T1000 (cell line): ENCODE data around the gene RBMS3.

Source experiments
- DNase-seq: peaks from one replicate; lab custom pipeline; 2025; ENCODE audit warnings: mixed read lengths; lab: John Stamatoyannopoulos, UW

RBMS3 gene

GRCh38 chr3:29525254-29525881 lies 244.5 kb downstream of the RBMS3 start:
- DNase-seq: no peak

DNA sequence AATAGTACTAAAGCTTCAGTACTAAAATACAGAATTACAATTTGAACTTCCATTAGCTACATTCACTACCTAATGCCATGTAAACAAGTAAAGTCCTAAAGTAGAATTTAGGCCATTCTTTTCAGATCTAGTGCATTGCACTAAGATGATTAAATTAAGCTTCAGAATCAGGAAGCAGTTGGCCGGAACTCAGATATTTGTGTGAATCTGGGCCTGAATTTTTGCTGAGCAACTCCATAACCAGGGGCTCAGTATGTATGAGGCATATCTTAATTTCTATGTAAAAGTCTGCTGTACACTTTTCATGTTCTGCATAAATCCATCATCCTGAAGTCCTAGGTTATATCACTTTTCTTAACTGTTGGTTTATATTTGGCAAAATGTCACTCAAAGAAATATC lies 246.4 kb downstream of the RBMS3 start:
- DNase-seq: no peak

DNA sequence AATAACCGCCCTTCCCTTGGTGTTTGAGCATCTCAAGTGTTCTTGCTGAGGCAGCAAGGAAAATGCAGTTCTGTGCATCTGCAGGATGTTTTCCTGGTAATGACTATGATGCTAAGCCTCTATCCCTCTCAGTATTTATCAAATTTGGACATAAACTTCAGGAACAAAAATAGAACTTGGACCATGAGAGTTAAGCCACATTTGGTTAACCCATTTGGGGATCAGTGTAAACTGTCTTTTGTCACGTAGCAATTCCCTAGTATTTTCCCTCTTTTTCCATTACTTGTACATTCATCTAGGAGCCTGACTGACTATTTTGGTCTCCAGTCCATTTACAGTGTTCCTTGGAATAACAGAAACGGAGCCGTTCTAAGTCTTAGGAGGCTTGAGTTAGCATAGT lies 250.8 kb downstream of the RBMS3 start:
- DNase-seq: no peak

GRCh38 chr3:29532473-29532872 lies 251.6 kb downstream of the RBMS3 start:
- DNase-seq: no peak

DNA sequence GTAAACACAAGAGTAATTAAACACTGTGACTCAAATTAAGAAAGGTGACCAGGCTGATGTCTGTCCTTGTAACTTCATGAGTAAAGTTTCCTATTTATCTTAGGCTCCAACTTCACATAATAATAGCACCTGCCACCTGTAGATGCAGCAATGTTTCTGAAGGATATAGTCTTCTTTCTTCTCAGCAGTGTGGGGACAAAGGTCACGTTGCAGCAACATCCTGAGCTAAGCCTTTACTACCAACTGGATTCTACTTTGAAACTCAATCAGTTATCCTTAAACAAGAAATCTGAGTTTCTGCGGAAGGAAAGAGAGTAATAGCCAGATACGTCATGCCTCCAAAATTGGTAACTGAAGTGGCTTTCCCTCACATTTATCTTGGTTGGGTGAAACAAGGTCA lies 253.1 kb downstream of the RBMS3 start:
- DNase-seq: no peak

DNA sequence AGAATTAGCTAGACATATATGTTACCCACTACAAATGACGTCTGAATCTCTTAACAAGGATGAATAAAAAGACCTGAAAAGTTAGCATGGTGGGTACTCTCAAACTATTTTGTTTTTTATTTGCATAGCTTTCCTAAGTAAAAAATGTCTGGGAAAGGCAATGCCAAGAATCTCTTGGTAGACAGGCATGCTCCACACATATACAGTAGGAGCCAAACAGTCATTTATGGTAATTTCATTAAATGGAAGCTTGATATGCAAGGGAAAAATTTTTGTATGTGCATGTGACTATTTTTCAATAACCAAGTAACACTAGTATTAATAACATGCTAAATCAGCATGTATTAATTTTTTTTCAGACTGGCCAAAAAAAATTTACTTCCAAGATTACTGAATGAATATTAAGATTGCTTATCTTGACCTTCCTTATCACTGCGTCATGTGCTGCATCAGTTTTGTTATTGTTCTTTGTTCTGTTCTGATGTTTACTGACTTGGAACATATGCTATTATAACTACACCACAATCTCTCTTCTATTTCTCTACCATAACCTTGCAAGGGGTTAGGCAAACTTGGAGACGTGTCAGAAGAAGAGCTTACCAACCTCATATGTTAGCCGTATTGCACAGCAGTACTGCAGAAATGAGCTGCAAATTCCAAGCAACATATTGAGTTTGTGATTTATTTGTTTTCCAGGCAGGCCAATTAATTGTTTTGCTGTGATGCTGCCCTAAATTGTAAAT lies 255.3 kb downstream of the RBMS3 start:
- DNase-seq: no peak

- DNase-seq: no peak
Measured at GRCh38 chr3:29537889-29538609, 257.2 kb downstream of the RBMS3 start.

DNA sequence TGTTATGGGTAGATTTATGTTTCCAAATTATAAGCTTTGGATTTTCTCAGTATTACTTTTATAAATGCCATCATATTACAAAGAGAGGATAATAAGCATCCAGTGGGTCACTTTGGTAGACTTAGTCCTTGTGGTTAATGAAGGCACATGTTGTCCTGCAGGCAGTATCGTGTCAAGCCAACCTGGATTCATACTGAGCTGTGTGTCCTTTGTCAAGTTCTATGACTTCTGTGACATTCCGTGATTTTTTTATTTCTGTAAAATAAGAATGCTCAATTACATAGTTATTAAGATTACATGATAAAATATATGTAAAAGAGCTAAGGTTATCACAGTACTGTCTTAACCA lies 257.7 kb downstream of the RBMS3 start:
- DNase-seq: no peak

DNA sequence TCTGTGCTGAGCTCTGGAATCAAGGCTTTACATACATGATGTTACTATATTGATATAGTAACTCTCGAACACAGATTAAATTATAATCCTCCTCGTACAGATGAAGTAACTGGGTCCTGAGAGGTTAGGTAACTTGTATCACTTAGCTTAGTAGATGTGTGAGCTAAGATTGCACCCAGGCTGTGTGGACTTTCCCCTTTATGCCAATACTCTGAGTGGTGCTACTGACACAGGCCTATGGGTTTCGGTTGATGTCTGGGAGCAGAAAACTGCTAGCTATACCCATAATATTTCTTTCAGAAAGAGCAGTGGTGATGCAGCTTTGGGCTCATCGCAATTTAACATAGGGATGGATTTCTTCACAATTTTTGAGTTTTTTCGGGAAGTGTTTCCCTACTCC lies 259.7 kb downstream of the RBMS3 start:
- DNase-seq: no peak

GRCh38 chr3:29544701-29545363 lies 264.0 kb downstream of the RBMS3 start:
- no peak for DNase-seq

DNA sequence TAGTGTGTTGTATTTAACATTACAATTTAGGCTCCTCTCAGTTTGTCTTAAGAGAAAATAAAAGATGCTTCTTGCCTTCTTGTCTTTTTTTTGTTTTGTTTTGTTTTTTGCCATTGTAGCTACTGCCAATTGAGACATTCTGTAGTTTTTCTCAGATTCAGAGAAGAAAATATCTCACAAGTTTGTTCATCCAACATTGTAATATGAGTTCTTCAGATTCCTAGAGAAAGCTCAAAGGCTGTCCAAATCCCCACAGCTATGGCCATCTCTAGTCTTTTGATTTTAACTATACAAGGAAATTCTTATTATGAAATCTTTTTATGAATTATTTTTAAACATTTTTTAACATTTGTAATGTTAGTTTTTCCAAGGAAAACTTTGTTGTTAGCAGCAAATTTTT lies 264.7 kb downstream of the RBMS3 start:
- DNase-seq: no peak

DNA sequence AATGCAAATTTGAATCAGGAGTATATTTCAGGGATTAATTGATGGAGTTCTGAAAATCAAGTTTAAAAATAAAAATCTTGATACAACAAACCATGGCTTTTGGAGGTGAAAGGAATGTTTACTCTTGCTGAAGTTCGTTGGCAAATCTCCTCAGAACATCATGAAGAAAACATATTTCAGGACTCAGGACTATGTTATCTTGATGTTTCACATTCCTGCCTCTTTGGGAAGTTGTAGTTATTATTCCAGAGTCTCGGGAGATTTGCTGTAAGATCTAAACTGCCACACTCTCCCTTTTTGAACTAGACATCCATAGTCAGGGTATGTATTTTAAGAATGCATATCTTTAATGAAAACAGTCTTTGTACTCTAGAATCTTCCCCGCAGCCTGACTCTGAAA lies 271.2 kb downstream of the RBMS3 start:
- DNase-seq: no peak

GRCh38 chr3:29554566-29554965 lies 273.7 kb downstream of the RBMS3 start:
- no peak for DNase-seq

DNA sequence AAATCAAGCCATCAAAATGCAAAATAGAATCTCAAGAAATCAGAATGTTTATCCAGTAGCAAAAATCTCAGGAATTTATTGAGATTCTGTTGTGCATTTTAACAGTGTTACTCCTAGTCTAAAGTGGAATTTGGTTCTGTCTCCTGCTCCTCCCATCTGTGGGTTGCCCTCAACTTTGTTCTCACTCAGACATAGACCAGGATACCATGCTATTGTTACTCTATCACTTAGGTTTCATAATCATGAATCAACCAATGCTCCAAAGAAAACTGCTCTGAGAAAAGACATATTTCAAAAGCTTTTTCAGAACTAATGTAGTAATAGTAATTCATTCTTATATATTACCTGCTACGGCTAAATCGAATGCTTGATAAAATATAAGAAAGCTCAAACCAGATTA lies 274.7 kb downstream of the RBMS3 start:
- no peak for DNase-seq

- no peak for DNase-seq
Measured at GRCh38 chr3:29557186-29557585, 276.3 kb downstream of the RBMS3 start.

GRCh38 chr3:29557825-29558224 lies 277.0 kb downstream of the RBMS3 start:
- no peak for DNase-seq

- no peak for DNase-seq
Measured at GRCh38 chr3:29559741-29560465, 279.0 kb downstream of the RBMS3 start.

DNA sequence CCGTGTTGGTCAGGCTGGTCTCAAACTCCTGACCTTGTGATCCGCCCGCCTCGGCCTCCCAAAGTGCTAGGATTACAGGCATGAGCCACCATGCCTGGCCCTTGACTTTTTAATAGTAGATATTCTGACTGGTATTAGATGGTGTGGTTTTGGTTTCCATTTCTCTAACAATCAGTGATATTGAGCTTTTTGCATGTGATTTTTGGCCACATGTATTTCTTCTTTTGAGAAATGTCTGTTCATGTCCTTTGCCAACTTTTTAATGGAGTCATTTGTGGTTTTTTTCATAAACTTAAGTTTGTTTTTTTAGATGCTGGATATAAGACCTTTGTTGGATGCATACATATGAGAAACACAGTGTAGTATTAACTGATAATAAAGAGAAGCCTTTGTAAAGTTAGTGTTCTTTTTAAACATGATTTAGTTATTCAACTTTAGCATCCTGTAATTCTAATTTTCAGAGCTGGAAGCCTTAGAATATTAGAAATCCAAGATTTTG lies 280.8 kb downstream of the RBMS3 start:
- DNase-seq: no peak

DNA sequence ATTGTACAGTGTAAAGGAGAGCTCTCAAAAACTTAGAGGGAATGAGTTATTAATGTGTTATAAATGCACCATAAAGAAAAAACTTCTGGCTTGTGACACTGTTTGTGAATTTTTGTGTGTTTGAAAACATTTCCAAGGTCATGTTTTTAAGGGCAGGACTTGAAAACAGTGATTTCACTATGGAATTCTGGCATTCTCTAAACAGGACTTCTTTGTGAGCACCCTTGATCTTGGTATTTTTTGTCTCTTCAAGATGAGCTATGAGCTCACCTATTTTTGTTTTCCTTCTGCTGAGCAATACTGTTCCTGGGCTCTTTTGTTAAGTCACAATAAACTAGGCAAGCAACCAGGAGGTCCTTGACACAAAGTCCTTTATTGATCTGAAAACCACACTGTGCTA lies 284.4 kb downstream of the RBMS3 start:
- no peak for DNase-seq

DNA sequence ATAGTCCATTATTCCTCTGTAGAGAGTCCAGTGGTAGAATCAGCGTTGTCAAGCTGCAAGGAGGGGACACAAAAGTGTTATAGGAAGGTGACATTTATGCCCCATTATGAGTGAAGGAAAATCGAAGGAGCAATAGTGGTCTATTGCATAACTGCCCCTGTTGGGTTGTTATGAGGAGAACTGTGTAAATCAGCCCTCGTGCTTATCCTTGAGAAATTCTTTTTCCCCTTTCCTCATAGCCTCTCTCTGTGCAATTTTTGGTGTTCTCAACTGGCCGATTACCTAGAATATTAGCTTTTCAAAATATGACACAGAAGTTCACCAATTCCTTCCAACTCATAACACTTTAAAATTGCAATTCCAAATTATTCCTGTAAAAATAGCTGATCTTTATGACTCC lies 286.6 kb downstream of the RBMS3 start:
- DNase-seq: no peak

DNA sequence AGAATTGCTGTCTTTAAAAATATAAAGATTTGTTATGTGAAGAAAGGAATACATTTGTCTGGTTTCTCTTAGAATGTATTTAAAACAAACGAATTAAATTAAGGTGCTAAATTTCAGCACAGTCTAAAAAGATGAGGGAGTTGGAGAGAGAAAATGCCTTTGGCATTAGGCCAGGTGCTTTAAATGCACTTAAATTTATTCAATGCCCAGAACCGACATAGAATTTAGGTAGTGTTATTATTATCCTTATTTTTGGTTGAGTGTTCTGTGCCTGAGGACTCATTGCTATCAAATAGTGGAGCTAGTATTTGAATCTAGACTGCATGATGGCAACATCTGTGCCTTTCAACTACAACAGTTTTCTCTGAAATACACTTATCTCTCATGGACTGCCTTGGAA lies 287.5 kb downstream of the RBMS3 start:
- DNase-seq: no peak

GRCh38 chr3:29576181-29576580 lies 295.3 kb downstream of the RBMS3 start:
- DNase-seq: no peak
